ENCODE data around the gene TMEM273.

DNA sequence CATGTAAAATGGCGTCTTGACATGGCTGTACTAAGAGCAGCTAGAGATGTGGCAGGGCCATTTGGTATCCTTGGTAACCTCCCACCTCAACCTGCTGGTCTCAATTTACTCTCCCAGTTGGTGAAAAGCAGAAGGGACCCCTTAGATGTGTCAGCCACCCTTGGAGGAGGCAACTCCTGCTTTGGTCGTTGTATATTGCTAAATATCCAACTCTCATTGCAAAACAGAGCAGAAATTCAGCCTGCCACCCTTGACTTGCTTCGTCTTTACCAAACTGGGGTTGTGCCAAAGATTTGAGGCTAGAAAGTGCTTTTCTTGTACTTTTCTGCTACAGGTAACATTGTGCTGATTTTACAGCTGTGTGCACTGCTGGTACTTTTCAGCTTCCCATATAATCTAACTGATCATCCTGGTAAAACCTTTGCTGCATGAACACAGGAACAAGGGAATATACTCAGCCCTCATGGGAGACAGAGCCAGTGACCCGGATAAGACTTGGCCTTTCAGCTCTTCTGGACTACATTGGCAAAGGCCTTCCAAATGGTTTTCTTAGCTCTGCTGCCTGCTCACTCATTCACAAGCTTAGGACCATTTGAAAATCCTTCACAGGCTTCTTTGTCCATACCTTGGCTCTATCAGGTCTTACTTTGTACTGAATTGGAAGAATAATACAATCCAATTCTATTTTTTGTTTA is 70.7 kb downstream of the TMEM273 start:
- TF ChIP-seq, protein P1, sequence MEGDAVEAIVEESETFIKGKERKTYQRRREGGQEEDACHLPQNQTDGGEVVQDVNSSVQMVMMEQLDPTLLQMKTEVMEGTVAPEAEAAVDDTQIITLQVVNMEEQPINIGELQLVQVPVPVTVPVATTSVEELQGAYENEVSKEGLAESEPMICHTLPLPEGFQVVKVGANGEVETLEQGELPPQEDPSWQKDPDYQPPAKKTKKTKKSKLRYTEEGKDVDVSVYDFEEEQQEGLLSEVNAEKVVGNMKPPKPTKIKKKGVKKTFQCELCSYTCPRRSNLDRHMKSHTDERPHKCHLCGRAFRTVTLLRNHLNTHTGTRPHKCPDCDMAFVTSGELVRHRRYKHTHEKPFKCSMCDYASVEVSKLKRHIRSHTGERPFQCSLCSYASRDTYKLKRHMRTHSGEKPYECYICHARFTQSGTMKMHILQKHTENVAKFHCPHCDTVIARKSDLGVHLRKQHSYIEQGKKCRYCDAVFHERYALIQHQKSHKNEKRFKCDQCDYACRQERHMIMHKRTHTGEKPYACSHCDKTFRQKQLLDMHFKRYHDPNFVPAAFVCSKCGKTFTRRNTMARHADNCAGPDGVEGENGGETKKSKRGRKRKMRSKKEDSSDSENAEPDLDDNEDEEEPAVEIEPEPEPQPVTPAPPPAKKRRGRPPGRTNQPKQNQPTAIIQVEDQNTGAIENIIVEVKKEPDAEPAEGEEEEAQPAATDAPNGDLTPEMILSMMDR (conservative IDR thresholded peaks at IDR 0.05 in 1 of 2, IDR thresholded peaks at IDR 0.05 in 1 of 2; ENCODE audit: low read depth in 1 of 2, low read length in 2 of 2), result no peak
- no peak for TF ChIP-seq EZH2 (IDR thresholded peaks at IDR 0.05; ENCODE audit: low read length, missing control alignments)
